ENCODE results near the gene SPRED3.

- TF ChIP-seq POLR2A (IDR thresholded peaks at IDR 0.05) (no peak), CTCF (IDR thresholded peaks at IDR 0.05) (no peak)
These were observed at the start of gene SPRED3 for GRCh38 chr19:38388349-38389100.
